Endothelial cell of umbilical vein (primary cell): ENCODE measurements around the gene SUSD2.

Experiments
- MAX ChIP-seq: IDR thresholded peaks from 2 replicates; pipeline ENCODE4 v1.6.1; 2011; ENCODE audit not compliant: insufficient read depth, insufficient read length
- POLR2A ChIP-seq: IDR thresholded peaks from 2 replicates; pipeline ENCODE4 v1.6.1; 2012; ENCODE audit warnings: low read depth, mild to moderate bottlenecking, control low read depth, low read length
- POLR2AphosphoS5 ChIP-seq: IDR thresholded peaks from 2 replicates; pipeline ENCODE4 v1.6.1; 2012; ENCODE audit warnings: low read depth, mild to moderate bottlenecking, control low read depth, low read length, moderate library complexity; ENCODE audit not compliant: insufficient read depth
- TF ChIP-seq, protein P1 (sequence below), 2 donors: IDR thresholded peaks; 1 replicate in 1 of 2; 2 replicates in 1 of 2; pipeline ENCODE4 v1.5.1; 2011; ENCODE audit warnings: low read length in 2 of 2, mild to moderate bottlenecking in 2 of 2, moderate library complexity in 2 of 2, control low read depth in 1 of 2, inconsistent platforms in 1 of 2, low read depth in 1 of 2; ENCODE audit not compliant: insufficient read depth in 1 of 2; ENCODE audit errors: extremely low read depth in 1 of 2

DNA sequence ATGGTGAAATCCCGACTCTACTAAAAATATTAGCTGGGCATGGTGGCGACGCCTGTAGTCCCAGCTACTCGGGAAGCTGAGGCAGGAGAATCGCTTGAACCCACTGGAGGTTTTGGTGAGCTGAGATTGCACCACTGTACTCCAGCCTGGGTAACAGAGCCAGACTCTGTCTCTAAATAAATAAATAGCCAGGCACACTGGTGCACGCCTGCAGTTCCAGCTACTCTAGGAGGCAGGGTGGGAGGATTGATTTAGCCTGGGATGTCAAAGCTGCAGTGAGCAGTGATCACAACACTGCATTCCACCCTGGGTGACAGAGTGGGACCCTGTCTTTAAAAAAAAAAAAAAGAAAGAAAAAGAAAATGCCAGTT lies 17.4 kb downstream of the SUSD2 start:
- TF ChIP-seq, protein P1, sequence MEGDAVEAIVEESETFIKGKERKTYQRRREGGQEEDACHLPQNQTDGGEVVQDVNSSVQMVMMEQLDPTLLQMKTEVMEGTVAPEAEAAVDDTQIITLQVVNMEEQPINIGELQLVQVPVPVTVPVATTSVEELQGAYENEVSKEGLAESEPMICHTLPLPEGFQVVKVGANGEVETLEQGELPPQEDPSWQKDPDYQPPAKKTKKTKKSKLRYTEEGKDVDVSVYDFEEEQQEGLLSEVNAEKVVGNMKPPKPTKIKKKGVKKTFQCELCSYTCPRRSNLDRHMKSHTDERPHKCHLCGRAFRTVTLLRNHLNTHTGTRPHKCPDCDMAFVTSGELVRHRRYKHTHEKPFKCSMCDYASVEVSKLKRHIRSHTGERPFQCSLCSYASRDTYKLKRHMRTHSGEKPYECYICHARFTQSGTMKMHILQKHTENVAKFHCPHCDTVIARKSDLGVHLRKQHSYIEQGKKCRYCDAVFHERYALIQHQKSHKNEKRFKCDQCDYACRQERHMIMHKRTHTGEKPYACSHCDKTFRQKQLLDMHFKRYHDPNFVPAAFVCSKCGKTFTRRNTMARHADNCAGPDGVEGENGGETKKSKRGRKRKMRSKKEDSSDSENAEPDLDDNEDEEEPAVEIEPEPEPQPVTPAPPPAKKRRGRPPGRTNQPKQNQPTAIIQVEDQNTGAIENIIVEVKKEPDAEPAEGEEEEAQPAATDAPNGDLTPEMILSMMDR (IDR thresholded peaks at IDR 0.05; ENCODE audit: extremely low read depth in 1 of 2, insufficient read depth in 1 of 2, low read depth in 1 of 2, low read length in 2 of 2) = no peak
- TF ChIP-seq POLR2AphosphoS5 (no peak), MAX (no peak), POLR2A (no peak)
